Measurements from ENCODE around the gene CPNE5. TPM values are rescaled to one million over a fixed set of nuclear protein-coding genes. Genes with fewer than 3 reads are reported as not detected.

The CPNE5 gene
- total RNA-seq, 1 experiment from 2014 or later, result 0.44 TPM

- BruUV-seq (replicated peaks), result no TSS peak
Observed at GRCh38 chr6:36756786-36757185, 82.5 kb downstream of the CPNE5 start.

More at GRCh38 chr6:36756786-36757185, 82.5 kb downstream of the CPNE5 start:
- CTCF ChIA-PET, result no interaction called here
- POLR2A ChIA-PET, result no interaction called here
- Histone ChIP-seq H3K36me3 (ENCODE audit: control insufficient read depth, insufficient read depth, low read length) (no peaks in the 10 kb centered on the region), H3K27me3 (ENCODE audit: control insufficient read depth, insufficient read depth, low read length) (no peaks in the 10 kb centered on the region), H3K9me3 (ENCODE audit: control insufficient read depth, insufficient read depth, low read depth, low read length) (no peaks in the 10 kb centered on the region), H3K4me1 (ENCODE audit: control insufficient read depth, insufficient read depth, low read length) (peaks cover 6% of the 10 kb centered on the region), H3K4me3 (ENCODE audit: low read depth in 2 of 2, low read length in 2 of 2) (no peak overlapping the region), H3K27ac (ENCODE audit: low read length) (no peak overlapping the region)
- in situ Hi-C loops (cut with HindIII; ENCODE audit: low pct_unique_long_range_greater_than_20kb, low sequenced_read_pairs) (no loop called here), intact Hi-C loops (cut with micrococcal nuclease; ENCODE audit: unreplicated experiment) (loop anchor here (10.0 kb wide), 1 partner anchor 72 kb away; no protein-coding TSS in a partner anchor)
- DNase-seq (ENCODE audit: low read depth, low spot score) (no peak), ATAC-seq (no peak)
- TF ChIP-seq POLR2AphosphoS5 (IDR thresholded peaks at IDR 0.05; ENCODE audit: low read depth, low read length) (no peak), TCF7L2 (IDR thresholded peaks at IDR 0.05; ENCODE audit: low read depth, low read length) (no peak), CTCF (IDR thresholded peaks at IDR 0.05) (no peak), SIN3A (IDR thresholded peaks at IDR 0.05; ENCODE audit: borderline replicate concordance, insufficient read depth, low read depth, low read length) (no peak), REST (IDR thresholded peaks at IDR 0.05; ENCODE audit: insufficient read depth in 1 of 2, low read depth in 2 of 2, low read length in 1 of 2) (no peak)

Measured in Panc1 (cell line).